K562 (cell line): ENCODE measurements around the gene ABLIM2. TPM values are rescaled to one million over a fixed set of nuclear protein-coding genes. Genes with fewer than 3 reads are reported as not detected.

Experiments
- ATAC-seq: fragments of 200-7000 bp; cut with Tn5 transposase; 3 replicates; pipeline ENCODE4 v1.9.1; 2020; ENCODE audit warnings: moderate library complexity
- BruUV-seq: library from RNA; stranded (reverse); fragments of 400-500 nt; replicated peaks from 2 replicates; lab custom pipeline; 2021; lab: Mats Ljungman, UMichigan
- CTCF ChIA-PET: fragments of 300-600 bp; formaldehyde crosslinking; extraction: SDS; loops from one replicate; lab custom pipeline; 2021; ENCODE audit warnings: low intra/inter-chr PET ratio; lab: Yijun Ruan, JAX
- POLR2A ChIA-PET: fragments of 300-600, 350-650 bp; sonication (Branson Sonifier 250); formaldehyde crosslinking; extraction: SDS; loops from one replicate; lab custom pipeline; 2021; ENCODE audit warnings: antibody characterized with exemption, inconsistent platforms; lab: Yijun Ruan, JAX
- DNase-seq, 4 experiments: peaks; one replicate each; pipeline versions ENCODE4 v3.0.0 to v3.0.0-alpha.2; 2011 to 2018; ENCODE audit warnings: low spot score in 3 of 4, mixed read lengths in 3 of 4; ENCODE audit errors: extremely low read depth in 1 of 4
- FAIRE-seq: peaks from 2 replicates; lab custom pipeline; 2011; peaks lifted over from hg19 to GRCh38; lab: Jason Lieb, UNC
- H2AFZ ChIP-seq: 2 replicates; pipeline ENCODE4 v1.6.0; 2011; ENCODE audit warnings: low read depth, low read length, control low read depth, inconsistent platforms
- H3K27ac ChIP-seq: fragments of 200-600 bp; 3 replicates; pipeline ENCODE4 v1.8.0; 2011; ENCODE audit warnings: low read depth, mild to moderate bottlenecking, control low read depth, inconsistent platforms, low read length, moderate library complexity, mixed read lengths; ENCODE audit errors: extremely low read depth
- H3K27me3 ChIP-seq, 2 experiments: fragments of 300-600 bp in 1 of 2; 2 replicates in 1 of 2; 3 replicates in 1 of 2; pipeline versions ENCODE4 v1.6.0 to v1.8.0; 2011; ENCODE audit warnings: inconsistent platforms in 2 of 2, low read length in 2 of 2, mild to moderate bottlenecking in 1 of 2, mixed read lengths in 1 of 2, moderate library complexity in 1 of 2; ENCODE audit not compliant: control insufficient read depth in 2 of 2, insufficient read depth in 2 of 2
- H3K36me3 ChIP-seq: fragments of 300-600 bp; 3 replicates; pipeline ENCODE4 v1.8.0; 2011; ENCODE audit warnings: mild to moderate bottlenecking, low read length, inconsistent platforms; ENCODE audit not compliant: control insufficient read depth, insufficient read depth
- H3K4me1 ChIP-seq, 2 experiments: fragments of 200-600 bp in 1 of 2; replicated peaks in 1 of 2; 2 replicates in 1 of 2; 3 replicates in 1 of 2; pipeline versions ENCODE4 v1.5.1 to v1.8.0; 2011; ENCODE audit warnings: inconsistent platforms in 2 of 2, low read length in 2 of 2, mild to moderate bottlenecking in 1 of 2, mixed read lengths in 1 of 2, moderate library complexity in 1 of 2; ENCODE audit not compliant: control insufficient read depth in 2 of 2, insufficient read depth in 2 of 2
- H3K4me2 ChIP-seq: 2 replicates; pipeline ENCODE4 v1.6.1; 2011; ENCODE audit warnings: low read length, control low read depth, inconsistent platforms, mixed read lengths; ENCODE audit not compliant: insufficient read depth
- H3K4me3 ChIP-seq: fragments of 200-600 bp; sonication (generic), shearing (Covaris generic); 2 replicates; pipeline ENCODE4 v1.5.1; 2016; ENCODE audit warnings: control low read depth, inconsistent platforms
- H3K79me2 ChIP-seq: fragments of 200-600 bp; 3 replicates; pipeline ENCODE4 v1.8.0; 2011; ENCODE audit warnings: low read length, inconsistent platforms; ENCODE audit not compliant: control insufficient read depth, insufficient read depth
- H3K9ac ChIP-seq, 2 experiments: 2 replicates each; pipeline versions ENCODE4 v1.6.0 to v1.6.1; 2011; ENCODE audit warnings: low read depth in 2 of 2, low read length in 2 of 2, control low read depth in 1 of 2, inconsistent platforms in 1 of 2, mild to moderate bottlenecking in 1 of 2, mixed read lengths in 1 of 2; ENCODE audit not compliant: insufficient read depth in 1 of 2
- H3K9me1 ChIP-seq: one replicate; pipeline ENCODE4 v1.6.0; 2011; ENCODE audit warnings: inconsistent platforms, mild to moderate bottlenecking, low read length, moderate library complexity; ENCODE audit not compliant: control insufficient read depth, insufficient read depth
- H3K9me3 ChIP-seq: replicated peaks from 2 replicates; pipeline ENCODE4 v1.5.1; 2011; ENCODE audit warnings: low read depth, low read length, inconsistent platforms; ENCODE audit not compliant: control insufficient read depth, insufficient read depth
- H4K20me1 ChIP-seq: replicated peaks from 2 replicates; pipeline ENCODE4 v1.6.1; 2011; ENCODE audit warnings: low read length, inconsistent platforms, mixed read lengths; ENCODE audit not compliant: control insufficient read depth, insufficient read depth
- LARP7 ChIP-seq: fragments of 450-650 bp; IDR thresholded peaks from 2 replicates; pipeline ENCODE4 v1.6.1; 2016
- RBM25 ChIP-seq: fragments of 200-400 bp; formaldehyde crosslinking; IDR thresholded peaks from 2 replicates; pipeline ENCODE4 v1.6.1; 2018; ENCODE audit warnings: low read length, low read depth, moderate library complexity; ENCODE audit not compliant: severe bottlenecking
- TAF1 ChIP-seq: IDR thresholded peaks from 2 replicates; pipeline ENCODE4 v1.6.1; 2011; ENCODE audit warnings: mild to moderate bottlenecking, low read length, moderate library complexity; ENCODE audit not compliant: insufficient read depth, control insufficient read depth, severe bottlenecking; ENCODE audit errors: extremely low read depth
- WGBS: fragments of 100-300 bp; shearing (Covaris generic); methylation state at CpG from one replicate; pipeline ENCODE4 v1.1.6; 2016; ENCODE audit warnings: low coverage, mixed read lengths; ENCODE audit not compliant: insufficient coverage; ENCODE audit errors: missing lambda C conversion rate; 5-methylcytosine and 5-hydroxymethylcytosine counted together
- in situ Hi-C: fragments of 300-500 bp; cut with MboI; formaldehyde crosslinking; loops from 4 replicates; pipeline ENCODE4 v1.15.0; 2018; ENCODE audit warnings: inconsistent platforms, mixed read lengths
- intact Hi-C: fragments of 100-400 bp; cut with micrococcal nuclease; formaldehyde crosslinking; loops from 2 replicates; pipeline ENCODE4 v1.14.2; 2022
- polyA plus RNA-seq, 8 experiments: library from polyadenylated mRNA; depleted of rRNA in 4 of 8; stranded (reverse) in 5 of 8; unstranded in 3 of 8; fragments of >200 nt; fragmentation: Nextera tagmentation in 2 of 8; fragmentation: Illumina TruSeq in 1 of 8; extraction: Ambion mirVana in 2 of 8; extraction: Trizol in 1 of 8; gene quantifications; 2 replicates each; pipeline versions ENCODE4 v1.2.1 to v1.2.3, GENCODE V29; 2011 to 2014; ENCODE audit warnings: inconsistent platforms in 1 of 8, missing spikeins in 1 of 8
- total RNA-seq, 7 experiments: library from RNA; depleted of rRNA in 6 of 7; stranded (reverse); fragments of >200 nt in 6 of 7; fragmentation: Illumina TruSeq in 2 of 7; extraction: Trizol in 2 of 7; gene quantifications; 2 replicates each; pipeline versions ENCODE4 v1.2.1 to v1.2.3, GENCODE V29; 2011 to 2021; ENCODE audit warnings: low replicate concordance in 1 of 7
- TF ChIP-seq, protein P1 (sequence below): sonication (generic); formaldehyde crosslinking; IDR thresholded peaks from 2 replicates; pipeline ENCODE4 v1.8.0; 2022; ENCODE audit warnings: missing genetic modification reagents, mild to moderate bottlenecking, moderate library complexity, borderline replicate concordance

Gene ABLIM2
- total and polyA plus RNA-seq, 9 of the 15 experiments (the other 6 are each of a cell fraction or from before 2014, with no cell fraction given), result not detected

DNA sequence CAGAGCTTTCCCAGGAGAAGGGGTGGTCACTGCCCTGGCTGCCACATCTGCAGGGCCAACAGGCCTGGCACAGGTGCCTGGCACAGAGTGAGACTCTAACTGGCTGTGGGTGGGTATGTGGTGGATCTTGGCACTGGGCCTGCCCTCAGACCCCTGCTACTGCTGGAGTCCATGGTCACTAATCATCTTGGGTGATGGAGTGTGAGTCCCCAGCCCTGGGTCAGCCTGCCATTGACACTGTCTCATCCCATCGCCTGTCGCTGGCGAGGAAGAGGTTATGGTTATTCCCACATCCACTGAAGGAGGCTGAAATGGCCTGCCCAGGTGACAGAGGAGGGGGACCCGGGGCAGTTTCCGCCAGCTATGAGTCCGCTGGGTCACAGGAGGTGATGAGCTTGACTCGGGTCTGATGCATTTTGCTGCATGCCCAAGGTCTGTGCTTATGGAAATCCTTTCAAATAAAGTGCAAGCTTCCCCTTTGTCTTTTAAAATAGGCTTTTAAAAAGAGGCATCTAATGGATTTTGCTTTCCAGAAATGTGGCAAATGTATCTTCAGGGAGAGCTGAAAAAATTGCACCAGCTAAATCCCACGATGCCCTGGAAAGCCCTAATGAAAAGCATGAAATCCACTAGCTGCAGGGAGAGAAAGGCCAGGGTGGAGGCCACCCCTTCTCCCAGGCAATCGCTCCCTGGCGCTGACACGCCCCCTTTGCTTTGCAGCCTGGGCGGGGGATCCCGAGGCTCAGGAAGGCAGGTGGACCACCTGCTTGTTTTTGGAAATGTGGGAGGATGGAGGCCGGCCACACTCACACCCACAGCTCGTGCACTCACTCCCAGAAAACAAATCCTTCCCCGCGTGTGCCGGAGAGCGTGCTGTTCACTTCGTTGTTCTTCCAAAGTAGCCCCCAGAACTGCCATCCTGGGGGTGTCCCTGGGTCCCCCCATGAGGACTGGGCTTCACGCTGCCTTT lies 54.9 kb downstream of the ABLIM2 start (continued):
- TF ChIP-seq, protein P1, sequence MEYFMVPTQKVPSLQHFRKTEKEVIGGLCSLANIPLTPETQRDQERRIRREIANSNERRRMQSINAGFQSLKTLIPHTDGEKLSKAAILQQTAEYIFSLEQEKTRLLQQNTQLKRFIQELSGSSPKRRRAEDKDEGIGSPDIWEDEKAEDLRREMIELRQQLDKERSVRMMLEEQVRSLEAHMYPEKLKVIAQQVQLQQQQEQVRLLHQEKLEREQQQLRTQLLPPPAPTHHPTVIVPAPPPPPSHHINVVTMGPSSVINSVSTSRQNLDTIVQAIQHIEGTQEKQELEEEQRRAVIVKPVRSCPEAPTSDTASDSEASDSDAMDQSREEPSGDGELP (CRISPR knock-in tag), result no peak
- TF ChIP-seq TAF1, result no peak

DNA sequence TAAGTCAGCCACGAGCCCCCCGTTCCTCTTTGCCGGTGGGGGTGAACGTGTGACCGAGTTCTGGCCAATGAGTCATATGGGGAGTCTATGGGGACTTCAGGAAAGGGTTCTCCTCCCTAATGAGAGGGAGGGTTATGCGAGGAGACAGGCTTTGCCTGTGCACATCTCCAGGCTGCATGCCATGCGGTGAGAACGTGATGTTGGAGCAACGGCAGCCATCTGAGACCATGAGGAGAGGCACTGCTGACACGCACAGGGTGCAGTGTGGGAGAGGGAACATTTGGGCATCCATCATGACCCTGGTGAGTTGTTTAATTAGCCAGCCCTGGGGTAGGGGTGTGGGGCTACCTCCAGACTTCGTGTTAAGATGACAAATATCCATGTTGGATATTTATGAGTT lies 55.8 kb downstream of the ABLIM2 start:
- H3K4me1 ChIP-seq, result peaks cover 0 to 5% of the 10 kb centered on the region in 2 experiments; a peak in 1 of 5 replicates
- no peaks in the 10 kb centered on the region for H3K9me1 ChIP-seq
- no peak overlapping the region for H3K9ac ChIP-seq
- POLR2A ChIA-PET, result interaction anchor here (0.6 kb wide), 1 partner anchor 12 kb away, joined by 3 read pairs; no protein-coding TSS in a partner anchor
- in situ Hi-C loops (no loop called here), intact Hi-C loops (no loop called here)
- FAIRE-seq (no peak), ATAC-seq (no peak), DNase-seq (no peak)
- no TSS peak for BruUV-seq
- H3K79me2 ChIP-seq, result no peaks in the 10 kb centered on the region
- H2AFZ ChIP-seq, result no peak overlapping the region
- H3K27me3 ChIP-seq, result peaks cover 17 to 73% of the 10 kb centered on the region in 2 experiments; a peak in 4 of 5 replicates
- no peak overlapping the region for H3K27ac ChIP-seq
- WGBS, result 0% methylated on average over 11 of the region's 11 CpGs
- H4K20me1 ChIP-seq, result peaks cover 7% of the 10 kb centered on the region; the same call in 1 of the 2 replicates
- H3K4me2 ChIP-seq, result no peak overlapping the region
- CTCF ChIA-PET, result no interaction called here
- H3K4me3 ChIP-seq, result no peak overlapping the region
- no peaks in the 10 kb centered on the region for H3K36me3 ChIP-seq
- TF ChIP-seq LARP7, result no peak
- peak; percentile 66 for TF ChIP-seq RBM25
- no peaks in the 10 kb centered on the region for H3K9me3 ChIP-seq
